ENCODE results near the gene NR2C2. TPM values are rescaled to one million over a fixed set of nuclear protein-coding genes. Genes with fewer than 3 reads are reported as not detected.

Gene NR2C2
- total RNA-seq, 1 donor, result 26.3 TPM

GRCh38 chr3:15079091-15079490, 131.7 kb downstream of the NR2C2 start:
- TF ChIP-seq, protein P1, sequence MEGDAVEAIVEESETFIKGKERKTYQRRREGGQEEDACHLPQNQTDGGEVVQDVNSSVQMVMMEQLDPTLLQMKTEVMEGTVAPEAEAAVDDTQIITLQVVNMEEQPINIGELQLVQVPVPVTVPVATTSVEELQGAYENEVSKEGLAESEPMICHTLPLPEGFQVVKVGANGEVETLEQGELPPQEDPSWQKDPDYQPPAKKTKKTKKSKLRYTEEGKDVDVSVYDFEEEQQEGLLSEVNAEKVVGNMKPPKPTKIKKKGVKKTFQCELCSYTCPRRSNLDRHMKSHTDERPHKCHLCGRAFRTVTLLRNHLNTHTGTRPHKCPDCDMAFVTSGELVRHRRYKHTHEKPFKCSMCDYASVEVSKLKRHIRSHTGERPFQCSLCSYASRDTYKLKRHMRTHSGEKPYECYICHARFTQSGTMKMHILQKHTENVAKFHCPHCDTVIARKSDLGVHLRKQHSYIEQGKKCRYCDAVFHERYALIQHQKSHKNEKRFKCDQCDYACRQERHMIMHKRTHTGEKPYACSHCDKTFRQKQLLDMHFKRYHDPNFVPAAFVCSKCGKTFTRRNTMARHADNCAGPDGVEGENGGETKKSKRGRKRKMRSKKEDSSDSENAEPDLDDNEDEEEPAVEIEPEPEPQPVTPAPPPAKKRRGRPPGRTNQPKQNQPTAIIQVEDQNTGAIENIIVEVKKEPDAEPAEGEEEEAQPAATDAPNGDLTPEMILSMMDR (IDR thresholded peaks at IDR 0.05; ENCODE audit: insufficient read depth, low read depth, low read length), result no peak
- H3K4me3 ChIP-seq (ENCODE audit: low read depth, low read length), result no peak overlapping the region
- DNase-seq (ENCODE audit: low read depth), result no peak

GRCh38 chr3:15081960-15082664, 134.7 kb downstream of the NR2C2 start:
- TF ChIP-seq, protein P1 (IDR thresholded peaks at IDR 0.05; ENCODE audit: insufficient read depth, low read depth, low read length), result no peak
- H3K4me3 ChIP-seq (ENCODE audit: low read depth, low read length), result no peak overlapping the region
- DNase-seq (ENCODE audit: low read depth), result peak; percentile 81

GRCh38 chr3:15083252-15083651, 135.9 kb downstream of the NR2C2 start:
- TF ChIP-seq, protein P1 (IDR thresholded peaks at IDR 0.05; ENCODE audit: insufficient read depth, low read depth, low read length), result no peak
- no peak overlapping the region for H3K4me3 ChIP-seq (ENCODE audit: low read depth, low read length)
- DNase-seq (ENCODE audit: low read depth), result no peak

GRCh38 chr3:15086263-15086662, 138.9 kb downstream of the NR2C2 start:
- TF ChIP-seq, protein P1 (IDR thresholded peaks at IDR 0.05; ENCODE audit: insufficient read depth, low read depth, low read length), result no peak
- H3K4me3 ChIP-seq (ENCODE audit: low read depth, low read length), result no peak overlapping the region
- DNase-seq (ENCODE audit: low read depth), result no peak

- no peak overlapping the region for H3K4me3 ChIP-seq (ENCODE audit: low read depth, low read length)
- no peak for DNase-seq (ENCODE audit: low read depth)
- TF ChIP-seq, protein P1 (IDR thresholded peaks at IDR 0.05; ENCODE audit: insufficient read depth, low read depth, low read length), result no peak
Observed at GRCh38 chr3:15086699-15087098, 139.3 kb downstream of the NR2C2 start.

GRCh38 chr3:15089201-15089600, 141.8 kb downstream of the NR2C2 start:
- TF ChIP-seq, protein P1 (IDR thresholded peaks at IDR 0.05; ENCODE audit: insufficient read depth, low read depth, low read length), result no peak
- DNase-seq (ENCODE audit: low read depth), result no peak
- no peak overlapping the region for H3K4me3 ChIP-seq (ENCODE audit: low read depth, low read length)

GRCh38 chr3:15091575-15091974, 144.2 kb downstream of the NR2C2 start:
- TF ChIP-seq, protein P1 (IDR thresholded peaks at IDR 0.05; ENCODE audit: insufficient read depth, low read depth, low read length), result no peak
- no peak for DNase-seq (ENCODE audit: low read depth)
- H3K4me3 ChIP-seq (ENCODE audit: low read depth, low read length), result no peak overlapping the region

All from fibroblast of villous mesenchyme (primary cell).